ENCODE results near the gene LIMS3.
"Not testable (repeated sequence)": the region's sequence is repeated elsewhere in the genome, so short reads cannot be mapped to it uniquely, and the experiment has no call there.

- not testable (repeated sequence) for TF ChIP-seq CTCF, POLR2A, EP300 (IDR thresholded peaks at IDR 0.05)
These were observed 67.7 kb downstream of the LIMS3 start for GRCh38 chr2:109966107-109966736.

Measured in sigmoid colon (tissue), 4 donors.